ENCODE results near the gene CELF4.

DNA sequence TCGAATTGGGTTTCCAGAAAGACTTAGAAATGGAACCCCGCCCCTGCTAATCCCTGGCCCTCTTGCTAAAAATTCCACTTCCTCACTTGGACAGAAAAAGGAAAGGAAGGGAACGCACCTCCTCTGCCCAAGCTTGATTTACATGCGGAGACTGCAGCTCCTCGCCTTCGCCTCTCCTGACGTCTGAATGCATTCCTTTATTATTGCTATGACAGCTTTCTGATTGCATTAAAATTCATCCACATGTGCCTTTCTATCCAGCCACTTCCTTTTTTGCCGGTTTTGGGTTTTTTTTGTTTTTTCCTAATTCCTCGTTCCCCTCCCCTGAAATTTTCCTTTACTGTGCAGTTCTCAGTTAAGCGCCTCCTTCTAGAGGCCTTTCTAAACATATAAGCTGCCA, 287.8 kb downstream of the CELF4 start:
- TF ChIP-seq, protein P1, sequence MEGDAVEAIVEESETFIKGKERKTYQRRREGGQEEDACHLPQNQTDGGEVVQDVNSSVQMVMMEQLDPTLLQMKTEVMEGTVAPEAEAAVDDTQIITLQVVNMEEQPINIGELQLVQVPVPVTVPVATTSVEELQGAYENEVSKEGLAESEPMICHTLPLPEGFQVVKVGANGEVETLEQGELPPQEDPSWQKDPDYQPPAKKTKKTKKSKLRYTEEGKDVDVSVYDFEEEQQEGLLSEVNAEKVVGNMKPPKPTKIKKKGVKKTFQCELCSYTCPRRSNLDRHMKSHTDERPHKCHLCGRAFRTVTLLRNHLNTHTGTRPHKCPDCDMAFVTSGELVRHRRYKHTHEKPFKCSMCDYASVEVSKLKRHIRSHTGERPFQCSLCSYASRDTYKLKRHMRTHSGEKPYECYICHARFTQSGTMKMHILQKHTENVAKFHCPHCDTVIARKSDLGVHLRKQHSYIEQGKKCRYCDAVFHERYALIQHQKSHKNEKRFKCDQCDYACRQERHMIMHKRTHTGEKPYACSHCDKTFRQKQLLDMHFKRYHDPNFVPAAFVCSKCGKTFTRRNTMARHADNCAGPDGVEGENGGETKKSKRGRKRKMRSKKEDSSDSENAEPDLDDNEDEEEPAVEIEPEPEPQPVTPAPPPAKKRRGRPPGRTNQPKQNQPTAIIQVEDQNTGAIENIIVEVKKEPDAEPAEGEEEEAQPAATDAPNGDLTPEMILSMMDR (IDR thresholded peaks at IDR 0.05) = no peak
- TF ChIP-seq POLR2A (IDR thresholded peaks at IDR 0.05) = no peak

Measured in body of pancreas (tissue), 4 donors.